ENCODE results near the gene MPHOSPH8.

MPHOSPH8 gene

DNA sequence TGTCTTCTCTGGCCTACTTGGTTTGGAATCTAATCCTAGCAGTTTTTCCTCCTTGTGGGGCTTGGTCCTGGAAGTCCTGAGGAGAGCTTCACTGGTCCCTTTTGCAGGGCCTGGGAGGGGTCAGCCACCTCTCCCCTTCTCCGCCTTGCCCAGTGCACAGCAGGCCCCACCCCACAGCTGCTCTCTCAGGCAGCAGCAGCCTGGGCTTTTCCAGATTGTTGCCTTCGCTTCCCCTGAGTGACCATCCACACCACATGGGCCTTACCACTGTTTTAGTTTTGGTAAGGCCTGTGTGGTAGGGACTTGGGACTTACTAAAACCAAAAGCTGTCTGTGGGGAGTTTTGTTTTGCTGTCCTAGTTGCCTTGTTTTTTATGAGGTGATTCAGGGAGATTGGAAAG lies 11.5 kb downstream of the MPHOSPH8 start:
- CTCF ChIA-PET, result no interaction called here
- TF ChIP-seq SP1 (IDR thresholded peaks at IDR 0.05), result no peak
- TF ChIP-seq CTBP1 (IDR thresholded peaks at IDR 0.05; ENCODE audit: borderline replicate concordance), result no peak
- TF ChIP-seq L3MBTL2 (conservative IDR thresholded peaks at IDR 0.05), result no peak
- TF ChIP-seq LEF1 (IDR thresholded peaks at IDR 0.05; ENCODE audit: borderline replicate concordance), result no peak
- TF ChIP-seq ZNF384 (IDR thresholded peaks at IDR 0.05), result no peak
- TF ChIP-seq FOXM1 (IDR thresholded peaks at IDR 0.05; ENCODE audit: borderline replicate concordance), result no peak
- no peak for TF ChIP-seq SUZ12 (IDR thresholded peaks at IDR 0.05)
- no peak for TF ChIP-seq BHLHE40 (IDR thresholded peaks at IDR 0.05; ENCODE audit: borderline replicate concordance)
- DNase-seq (ENCODE audit: extremely low spot score), result no peak
- POLR2A ChIA-PET, result no interaction called here

DNA sequence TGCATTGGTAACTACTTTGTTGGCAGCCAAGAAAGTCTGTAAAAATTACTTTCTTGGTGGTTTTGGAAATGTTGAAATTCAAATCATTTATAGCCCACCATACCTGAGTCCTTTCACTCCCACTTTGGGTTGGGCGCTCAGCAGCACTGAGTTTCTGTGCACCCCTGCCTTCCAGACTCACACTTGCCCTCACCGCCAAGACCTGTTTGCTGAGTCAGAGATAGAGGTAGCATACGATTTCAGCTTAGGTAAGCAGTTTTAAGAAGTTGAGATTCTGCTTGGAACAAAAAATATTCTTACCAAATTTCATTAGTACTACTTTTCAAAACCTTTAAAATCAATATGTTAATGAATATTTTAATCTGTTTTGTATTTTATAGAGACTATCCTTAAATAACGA lies 12.6 kb downstream of the MPHOSPH8 start:
- ChIA-PET POLR2A (no interaction called here), CTCF (no interaction called here)
- DNase-seq (ENCODE audit: extremely low spot score), result no peak
- no peak for TF ChIP-seq BHLHE40 (IDR thresholded peaks at IDR 0.05; ENCODE audit: borderline replicate concordance)
- TF ChIP-seq TARDBP (IDR thresholded peaks at IDR 0.05), result no peak
- no peak for TF ChIP-seq HDGF (IDR thresholded peaks at IDR 0.05; ENCODE audit: borderline replicate concordance)
- no peak for TF ChIP-seq FOXK2 (IDR thresholded peaks at IDR 0.05)
- TF ChIP-seq FOXM1 (IDR thresholded peaks at IDR 0.05; ENCODE audit: borderline replicate concordance), result no peak
- no peak for TF ChIP-seq SUZ12 (IDR thresholded peaks at IDR 0.05)
- TF ChIP-seq ARNT (IDR thresholded peaks at IDR 0.05), result no peak
- no peak for TF ChIP-seq PKNOX1 (IDR thresholded peaks at IDR 0.05)
- TF ChIP-seq CTBP1 (IDR thresholded peaks at IDR 0.05; ENCODE audit: borderline replicate concordance), result no peak
- TF ChIP-seq SP1 (IDR thresholded peaks at IDR 0.05), result no peak
- TF ChIP-seq NFRKB (IDR thresholded peaks at IDR 0.05), result no peak
- no peak for TF ChIP-seq LEF1 (IDR thresholded peaks at IDR 0.05; ENCODE audit: borderline replicate concordance)
- no peak for TF ChIP-seq ZNF384 (IDR thresholded peaks at IDR 0.05)
- TF ChIP-seq L3MBTL2 (conservative IDR thresholded peaks at IDR 0.05), result no peak
- TF ChIP-seq FOXA1 (IDR thresholded peaks at IDR 0.05), result no peak
- TF ChIP-seq ELF4 (IDR thresholded peaks at IDR 0.05), result no peak

GRCh38 chr13:19650742-19651141 lies 17.3 kb downstream of the MPHOSPH8 start:
- ChIA-PET POLR2A (no interaction called here), CTCF (no interaction called here)
- no peak for DNase-seq (ENCODE audit: extremely low spot score)
- no peak for TF ChIP-seq FOXK2 (IDR thresholded peaks at IDR 0.05)
- TF ChIP-seq BHLHE40 (IDR thresholded peaks at IDR 0.05; ENCODE audit: borderline replicate concordance), result no peak
- no peak for TF ChIP-seq NFRKB (IDR thresholded peaks at IDR 0.05)
- no peak for TF ChIP-seq FOXA1 (IDR thresholded peaks at IDR 0.05)
- no peak for TF ChIP-seq HDGF (IDR thresholded peaks at IDR 0.05; ENCODE audit: borderline replicate concordance)
- no peak for TF ChIP-seq L3MBTL2 (conservative IDR thresholded peaks at IDR 0.05)
- TF ChIP-seq CTBP1 (IDR thresholded peaks at IDR 0.05; ENCODE audit: borderline replicate concordance), result no peak
- no peak for TF ChIP-seq PKNOX1 (IDR thresholded peaks at IDR 0.05)
- no peak for TF ChIP-seq SUZ12 (IDR thresholded peaks at IDR 0.05)
- no peak for TF ChIP-seq ZNF384 (IDR thresholded peaks at IDR 0.05)
- no peak for TF ChIP-seq LEF1 (IDR thresholded peaks at IDR 0.05; ENCODE audit: borderline replicate concordance)
- TF ChIP-seq TARDBP (IDR thresholded peaks at IDR 0.05), result no peak
- no peak for TF ChIP-seq ELF4 (IDR thresholded peaks at IDR 0.05)
- TF ChIP-seq FOXM1 (IDR thresholded peaks at IDR 0.05; ENCODE audit: borderline replicate concordance), result no peak
- TF ChIP-seq ARNT (IDR thresholded peaks at IDR 0.05), result no peak
- no peak for TF ChIP-seq SP1 (IDR thresholded peaks at IDR 0.05)

GRCh38 chr13:19657872-19658591 lies 24.6 kb downstream of the MPHOSPH8 start:
- ChIA-PET POLR2A (no interaction called here), CTCF (no interaction called here)
- DNase-seq (ENCODE audit: extremely low spot score), result no peak
- TF ChIP-seq L3MBTL2 (conservative IDR thresholded peaks at IDR 0.05) (no peak), NFRKB (IDR thresholded peaks at IDR 0.05) (no peak), SP1 (IDR thresholded peaks at IDR 0.05) (no peak), CTBP1 (IDR thresholded peaks at IDR 0.05; ENCODE audit: borderline replicate concordance) (no peak), FOXA1 (IDR thresholded peaks at IDR 0.05) (no peak), ELF4 (IDR thresholded peaks at IDR 0.05) (no peak), LEF1 (IDR thresholded peaks at IDR 0.05; ENCODE audit: borderline replicate concordance) (no peak), FOXK2 (IDR thresholded peaks at IDR 0.05) (no peak), BHLHE40 (IDR thresholded peaks at IDR 0.05; ENCODE audit: borderline replicate concordance) (no peak)

DNA sequence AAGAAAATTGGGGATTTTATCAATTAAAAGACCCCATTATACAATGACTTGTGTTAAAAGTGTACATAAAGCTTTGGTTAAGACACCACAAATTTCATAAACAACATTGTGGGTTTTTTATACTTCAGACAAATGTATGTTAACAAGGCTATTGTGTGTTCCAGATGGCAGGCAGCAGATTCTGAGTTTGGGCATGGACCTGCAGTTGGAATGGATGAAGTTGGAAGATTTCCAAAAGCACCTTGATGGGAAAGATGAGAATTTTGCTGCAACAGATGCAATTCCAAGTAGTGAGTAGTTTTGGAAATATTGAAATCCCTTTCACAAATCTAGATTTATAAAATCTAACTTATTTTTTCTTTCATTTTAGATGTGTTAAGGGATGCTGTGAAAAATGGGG lies 25.4 kb downstream of the MPHOSPH8 start:
- TF ChIP-seq ARNT (IDR thresholded peaks at IDR 0.05) (no peak), SUZ12 (IDR thresholded peaks at IDR 0.05) (no peak), ELF4 (IDR thresholded peaks at IDR 0.05) (no peak)
- no peak for DNase-seq (ENCODE audit: extremely low spot score)
- ChIA-PET CTCF (no interaction called here), POLR2A (no interaction called here)

GRCh38 chr13:19661126-19661525 lies 27.7 kb downstream of the MPHOSPH8 start:
- CTCF ChIA-PET, result interaction anchor here (0.6 to 0.9 kb wide), 2 partner anchors 111 to 263 kb away, joined by 3 read pairs; no protein-coding TSS in a partner anchor
- POLR2A ChIA-PET, result no interaction called here
- TF ChIP-seq L3MBTL2 (conservative IDR thresholded peaks at IDR 0.05), result no peak
- DNase-seq (ENCODE audit: extremely low spot score), result no peak

DNA sequence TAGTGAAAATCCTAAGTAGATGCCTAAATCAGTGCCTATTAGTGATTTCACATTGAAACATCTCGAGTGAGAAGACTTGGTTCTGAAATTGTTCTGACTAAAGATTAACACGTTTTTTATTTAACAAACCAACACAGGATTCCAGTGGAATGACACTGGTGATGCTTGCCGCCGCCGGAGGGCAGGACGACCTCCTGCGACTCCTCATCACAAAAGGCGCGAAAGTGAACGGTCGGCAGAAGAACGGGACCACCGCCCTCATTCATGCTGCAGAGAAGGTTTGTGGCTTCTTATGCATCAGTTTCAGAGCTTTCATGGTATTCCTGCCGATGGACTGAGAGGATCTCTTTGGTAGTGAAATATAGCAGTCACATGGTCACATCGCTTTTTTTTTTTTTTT lies 28.1 kb downstream of the MPHOSPH8 start:
- CTCF ChIA-PET, result no interaction called here
- no peak for TF ChIP-seq LEF1 (IDR thresholded peaks at IDR 0.05; ENCODE audit: borderline replicate concordance)
- TF ChIP-seq FOXK2 (IDR thresholded peaks at IDR 0.05), result no peak
- TF ChIP-seq L3MBTL2 (conservative IDR thresholded peaks at IDR 0.05), result no peak
- TF ChIP-seq CTBP1 (IDR thresholded peaks at IDR 0.05; ENCODE audit: borderline replicate concordance), result no peak
- no peak for TF ChIP-seq NFRKB (IDR thresholded peaks at IDR 0.05)
- TF ChIP-seq HDGF (IDR thresholded peaks at IDR 0.05; ENCODE audit: borderline replicate concordance), result no peak
- TF ChIP-seq ZNF384 (IDR thresholded peaks at IDR 0.05), result no peak
- TF ChIP-seq ELF4 (IDR thresholded peaks at IDR 0.05), result no peak
- no peak for TF ChIP-seq FOXM1 (IDR thresholded peaks at IDR 0.05; ENCODE audit: borderline replicate concordance)
- POLR2A ChIA-PET, result no interaction called here
- no peak for DNase-seq (ENCODE audit: extremely low spot score)

Data from HEK293T (cell line).